ENCODE results near the gene AK2.

GRCh38 chr1:33072707-33073106 lies 36.0 kb upstream of the AK2 start:
- no peak for TF ChIP-seq ELF4 (IDR thresholded peaks at IDR 0.05)
- TF ChIP-seq ZNF384 (IDR thresholded peaks at IDR 0.05), result no peak
- TF ChIP-seq SP1 (IDR thresholded peaks at IDR 0.05), result no peak
- TF ChIP-seq HDGF (IDR thresholded peaks at IDR 0.05; ENCODE audit: borderline replicate concordance), result no peak
- no peak for TF ChIP-seq FOXM1 (IDR thresholded peaks at IDR 0.05; ENCODE audit: borderline replicate concordance)
- no peak for TF ChIP-seq FOXK2 (IDR thresholded peaks at IDR 0.05)
- TF ChIP-seq L3MBTL2 (conservative IDR thresholded peaks at IDR 0.05), result no peak
- TF ChIP-seq FOXA1 (IDR thresholded peaks at IDR 0.05), result no peak
- TF ChIP-seq SUZ12 (IDR thresholded peaks at IDR 0.05), result no peak
- TF ChIP-seq LEF1 (IDR thresholded peaks at IDR 0.05; ENCODE audit: borderline replicate concordance), result no peak
- TF ChIP-seq PKNOX1 (IDR thresholded peaks at IDR 0.05), result no peak
- TF ChIP-seq CTBP1 (IDR thresholded peaks at IDR 0.05; ENCODE audit: borderline replicate concordance), result no peak
